Rectal smooth muscle tissue (tissue), 1 donor: Measurements from ENCODE around the gene ITGA1.
"Not testable (repeated sequence)": the region's sequence is repeated elsewhere in the genome, so short reads cannot be mapped to it uniquely, and the experiment has no call there.

ENCODE experiments used
- H3K27ac ChIP-seq: one replicate; pipeline ENCODE4 v1.7.0; 2013; ENCODE audit warnings: low read depth, low read length, inconsistent platforms
- H3K27me3 ChIP-seq: one replicate; pipeline ENCODE4 v1.7.0; 2013; ENCODE audit warnings: low read length; ENCODE audit not compliant: control insufficient read depth, insufficient read depth
- H3K36me3 ChIP-seq: one replicate; pipeline ENCODE4 v1.7.0; 2013; ENCODE audit warnings: low read length; ENCODE audit not compliant: control insufficient read depth, insufficient read depth
- H3K4me1 ChIP-seq: one replicate; pipeline ENCODE4 v1.7.0; 2013; ENCODE audit warnings: low read length; ENCODE audit not compliant: control insufficient read depth, insufficient read depth
- H3K4me3 ChIP-seq: one replicate; pipeline ENCODE4 v1.7.0; 2013; ENCODE audit warnings: low read length
- H3K9ac ChIP-seq: one replicate; pipeline ENCODE4 v1.7.0; 2013; ENCODE audit warnings: low read length

ITGA1 gene

GRCh38 chr5:52864371-52864770 lies 76.7 kb downstream of the ITGA1 start:
- H3K27me3 ChIP-seq, result no peaks in the 10 kb centered on the region
- H3K9ac ChIP-seq, result no peak overlapping the region
- peak overlapping the region; percentile 55 for H3K27ac ChIP-seq
- no peak overlapping the region for H3K4me3 ChIP-seq
- H3K4me1 ChIP-seq, result peaks cover 17% of the 10 kb centered on the region
- H3K36me3 ChIP-seq, result no peaks in the 10 kb centered on the region

DNA sequence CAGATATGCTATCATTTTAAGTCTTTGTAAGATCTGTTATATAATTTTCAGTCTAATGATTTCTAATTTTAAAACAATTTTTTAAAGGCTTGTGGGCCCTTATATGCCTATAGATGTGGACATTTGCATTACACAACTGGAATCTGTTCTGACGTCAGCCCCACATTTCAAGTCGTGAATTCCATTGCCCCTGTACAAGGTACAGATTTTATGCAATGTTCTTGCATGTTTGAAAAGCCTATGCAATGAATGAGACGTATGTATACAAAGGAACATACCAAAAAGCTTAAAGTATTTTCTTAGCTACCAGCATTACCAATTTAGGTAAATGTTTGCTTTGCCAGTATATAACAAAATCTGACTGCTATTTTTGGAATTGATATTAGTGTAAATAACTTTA lies 77.2 kb downstream of the ITGA1 start:
- Histone ChIP-seq H3K4me1 (peaks cover 17% of the 10 kb centered on the region), H3K27ac (peak overlapping the region; percentile 55)

DNA sequence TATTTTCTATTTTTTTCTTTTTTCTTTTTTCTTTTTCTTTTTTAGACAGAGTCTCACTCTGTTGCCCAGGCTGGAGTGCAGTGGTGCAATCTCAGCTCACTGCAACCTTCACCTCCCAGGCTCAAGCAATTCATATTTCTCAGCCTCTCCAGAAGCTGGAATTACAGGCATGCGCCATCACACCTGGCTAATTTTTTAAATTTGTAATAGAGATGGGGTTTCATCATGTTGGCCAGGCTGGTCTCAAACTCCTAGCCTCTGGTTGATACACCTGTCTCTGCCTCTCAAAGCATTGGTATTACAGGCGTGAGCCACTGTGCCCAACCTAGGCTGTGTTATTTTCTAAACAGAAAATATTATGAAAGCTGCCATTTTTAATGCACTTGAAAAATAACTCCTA lies 78.3 kb downstream of the ITGA1 start:
- not testable (repeated sequence) for H3K27ac ChIP-seq, H3K4me3 ChIP-seq

More for the DNA sequence above, 77.2 kb downstream of the ITGA1 start:
- H3K4me3 ChIP-seq, result no peak overlapping the region
- H3K27me3 ChIP-seq, result no peaks in the 10 kb centered on the region
- H3K36me3 ChIP-seq, result no peaks in the 10 kb centered on the region
- no peak overlapping the region for H3K9ac ChIP-seq

DNA sequence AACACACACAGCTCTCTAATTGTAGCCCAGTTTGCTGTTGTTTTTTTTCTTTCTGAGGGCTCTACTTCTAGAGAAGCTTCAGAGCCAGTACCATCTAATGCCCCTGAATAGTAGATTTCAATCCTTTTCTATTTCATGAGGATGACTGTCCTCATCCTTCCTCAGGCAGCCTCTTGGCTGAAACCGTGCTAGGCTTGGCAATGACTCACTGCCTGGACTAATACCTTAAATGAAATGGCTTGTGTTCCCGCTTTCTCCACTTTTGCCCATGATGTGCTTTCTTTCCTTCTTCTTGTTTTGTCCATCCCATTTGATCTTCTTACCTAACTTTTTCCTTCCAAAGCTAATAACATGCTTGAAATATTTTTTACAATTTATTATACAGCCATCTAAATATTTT lies 80.1 kb downstream of the ITGA1 start:
- H3K4me1 ChIP-seq, result peaks cover 15% of the 10 kb centered on the region
- no peak overlapping the region for H3K27ac ChIP-seq
- H3K9ac ChIP-seq, result no peak overlapping the region
- H3K4me3 ChIP-seq, result no peak overlapping the region
- no peaks in the 10 kb centered on the region for H3K36me3 ChIP-seq
- no peaks in the 10 kb centered on the region for H3K27me3 ChIP-seq

More for the DNA sequence above, 78.3 kb downstream of the ITGA1 start:
- not testable (repeated sequence) for H3K36me3 ChIP-seq, H3K9ac ChIP-seq, H3K27me3 ChIP-seq
- H3K4me1 ChIP-seq, result peaks cover 17% of the 10 kb centered on the region

DNA sequence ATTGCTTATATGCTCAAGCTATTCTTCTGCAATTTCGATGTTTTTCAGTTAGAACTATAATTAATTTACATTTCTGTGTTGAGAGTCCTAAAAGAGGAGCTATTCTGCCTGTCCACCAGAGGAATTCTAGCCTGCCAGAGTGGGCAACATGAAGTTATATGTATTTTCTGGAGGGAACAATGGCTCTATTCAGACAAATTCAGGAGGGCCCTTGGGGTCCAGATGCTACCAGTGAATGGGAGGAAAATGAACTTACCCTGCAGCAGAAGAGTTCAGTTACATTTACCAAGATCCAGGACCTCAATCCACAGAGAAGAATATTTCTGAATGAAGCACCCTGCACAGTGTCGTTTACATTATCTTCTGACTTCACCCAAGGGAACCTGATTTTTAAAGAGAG lies 80.7 kb downstream of the ITGA1 start:
- Histone ChIP-seq H3K4me1 (peaks cover 14% of the 10 kb centered on the region), H3K27me3 (no peaks in the 10 kb centered on the region), H3K36me3 (no peaks in the 10 kb centered on the region), H3K4me3 (no peak overlapping the region), H3K27ac (no peak overlapping the region), H3K9ac (no peak overlapping the region)

GRCh38 chr5:52869391-52869790 lies 81.7 kb downstream of the ITGA1 start:
- Histone ChIP-seq H3K27ac (no peak overlapping the region), H3K4me3 (no peak overlapping the region), H3K27me3 (no peaks in the 10 kb centered on the region), H3K36me3 (no peaks in the 10 kb centered on the region), H3K9ac (no peak overlapping the region), H3K4me1 (peaks cover 6% of the 10 kb centered on the region)

GRCh38 chr5:52870448-52870847 lies 82.7 kb downstream of the ITGA1 start:
- Histone ChIP-seq H3K27me3 (no peaks in the 10 kb centered on the region), H3K4me3 (no peak overlapping the region), H3K27ac (no peak overlapping the region), H3K9ac (no peak overlapping the region), H3K4me1 (peaks cover 2% of the 10 kb centered on the region), H3K36me3 (no peaks in the 10 kb centered on the region)

GRCh38 chr5:52875827-52876226 lies 88.1 kb downstream of the ITGA1 start:
- Histone ChIP-seq H3K27me3 (no peaks in the 10 kb centered on the region), H3K4me3 (no peak overlapping the region), H3K4me1 (peaks cover 4% of the 10 kb centered on the region), H3K27ac (peak overlapping the region; percentile 17), H3K36me3 (peaks cover 8% of the 10 kb centered on the region), H3K9ac (no peak overlapping the region)

GRCh38 chr5:52876456-52876855 lies 88.7 kb downstream of the ITGA1 start:
- Histone ChIP-seq H3K27ac (peak overlapping the region; percentile 17), H3K9ac (no peak overlapping the region), H3K4me1 (peaks cover 4% of the 10 kb centered on the region), H3K27me3 (no peaks in the 10 kb centered on the region), H3K36me3 (peaks cover 8% of the 10 kb centered on the region), H3K4me3 (no peak overlapping the region)

GRCh38 chr5:52878656-52879055 lies 90.9 kb downstream of the ITGA1 start:
- H3K27ac ChIP-seq, result no peak overlapping the region
- H3K36me3 ChIP-seq, result peaks cover 8% of the 10 kb centered on the region
- no peaks in the 10 kb centered on the region for H3K27me3 ChIP-seq
- no peak overlapping the region for H3K9ac ChIP-seq
- H3K4me3 ChIP-seq, result no peak overlapping the region
- H3K4me1 ChIP-seq, result peaks cover 4% of the 10 kb centered on the region

GRCh38 chr5:52880541-52880940 lies 92.8 kb downstream of the ITGA1 start:
- Histone ChIP-seq H3K27me3 (no peaks in the 10 kb centered on the region), H3K4me1 (peaks cover 4% of the 10 kb centered on the region), H3K4me3 (no peak overlapping the region), H3K36me3 (peaks cover 8% of the 10 kb centered on the region), H3K27ac (no peak overlapping the region), H3K9ac (no peak overlapping the region)

DNA sequence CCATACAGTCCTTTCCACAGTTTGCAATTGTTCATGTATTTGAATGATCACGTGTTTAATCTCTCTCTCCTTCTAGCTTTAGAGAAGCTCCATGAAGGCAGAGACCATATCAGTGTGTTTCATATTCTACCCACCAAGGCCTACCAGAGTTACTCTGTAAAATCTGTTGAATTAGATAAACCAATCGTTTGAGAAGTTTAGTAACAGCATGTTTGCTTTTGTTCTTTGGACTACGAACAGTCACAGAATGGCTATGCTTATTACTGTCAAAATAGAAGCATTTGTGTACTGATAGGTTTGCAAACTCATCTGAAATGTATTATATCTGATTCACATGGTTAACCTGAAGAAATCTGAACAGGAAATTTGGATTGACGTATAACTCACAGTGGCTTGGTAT lies 93.8 kb downstream of the ITGA1 start:
- peaks cover 8% of the 10 kb centered on the region for H3K36me3 ChIP-seq
- H3K27me3 ChIP-seq, result no peaks in the 10 kb centered on the region
- H3K4me3 ChIP-seq, result no peak overlapping the region
- peaks cover 2% of the 10 kb centered on the region for H3K4me1 ChIP-seq
- H3K9ac ChIP-seq, result no peak overlapping the region
- no peak overlapping the region for H3K27ac ChIP-seq

GRCh38 chr5:52883110-52883509 lies 95.4 kb downstream of the ITGA1 start:
- Histone ChIP-seq H3K27me3 (no peaks in the 10 kb centered on the region), H3K36me3 (peaks cover 3% of the 10 kb centered on the region), H3K4me1 (no peaks in the 10 kb centered on the region), H3K27ac (no peak overlapping the region), H3K9ac (no peak overlapping the region), H3K4me3 (no peak overlapping the region)
